Aorta (tissue), 5 donors: Measurements from ENCODE around the gene CXCL13. TPM values are rescaled to one million over a fixed set of nuclear protein-coding genes. Genes with fewer than 3 reads are reported as not detected.

ENCODE experiments used
- ATAC-seq: fragments of 200-7000 bp; cut with Tn5 transposase; one replicate; pipeline ENCODE4 v1.9.1; 2022; ENCODE audit warnings: moderate library complexity; ENCODE audit not compliant: low FRiP score
- DNase-seq, 2 donors: peaks; one replicate each; pipeline ENCODE4 v3.0.0-alpha.2; 2020
- H3K27ac ChIP-seq, 2 donors: one replicate each; pipeline ENCODE4 v1.5.1; 2013; ENCODE audit warnings: low read length in 2 of 2, mild to moderate bottlenecking in 2 of 2, moderate library complexity in 2 of 2, control low read depth in 1 of 2, inconsistent platforms in 1 of 2, low read depth in 1 of 2
- H3K27me3 ChIP-seq, 2 donors: one replicate each; pipeline ENCODE4 v1.6.1; 2013; ENCODE audit warnings: control low read depth in 1 of 2, low read length in 1 of 2, mild to moderate bottlenecking in 1 of 2, moderate library complexity in 1 of 2; ENCODE audit not compliant: insufficient read depth in 2 of 2, control insufficient read depth in 1 of 2
- H3K36me3 ChIP-seq, 2 donors: one replicate each; pipeline ENCODE4 v1.6.1; 2013; ENCODE audit warnings: control low read depth in 1 of 2, low read length in 1 of 2, mild to moderate bottlenecking in 1 of 2; ENCODE audit not compliant: insufficient read depth in 2 of 2, control insufficient read depth in 1 of 2
- H3K4me1 ChIP-seq, 2 donors: one replicate each; pipeline ENCODE4 v1.6.1; 2013; ENCODE audit warnings: low read length in 2 of 2, control low read depth in 1 of 2, mild to moderate bottlenecking in 1 of 2, moderate library complexity in 1 of 2; ENCODE audit not compliant: insufficient read depth in 2 of 2, control insufficient read depth in 1 of 2
- H3K4me3 ChIP-seq, 2 donors: one replicate each; pipeline ENCODE4 v1.5.1; 2013; ENCODE audit warnings: low read length in 2 of 2, control low read depth in 1 of 2, mild to moderate bottlenecking in 1 of 2
- H3K9me3 ChIP-seq: one replicate; pipeline ENCODE4 v1.6.1; 2013; ENCODE audit warnings: mild to moderate bottlenecking, low read length; ENCODE audit not compliant: control insufficient read depth
- WGBS, 2 donors: extraction: QIAGEN DNeasy Blood & Tissue Kit; methylation state at CpG; one replicate each; pipeline ENCODE4 v1.1.7; 2013; 5-methylcytosine and 5-hydroxymethylcytosine counted together
- intact Hi-C, 2 donors: fragments of 100-400 bp; cut with DNase I; formaldehyde crosslinking; loops; one replicate each; pipeline versions ENCODE4 v1.14.2 to v1.15.0; 2022
- polyA plus RNA-seq, 2 donors: library from polyadenylated mRNA; stranded (reverse); fragments of 200-250 nt; gene quantifications; one replicate each; pipeline ENCODE4 v1.2.3, GENCODE V29; 2013
- total RNA-seq, 2 donors: library from RNA; stranded (reverse); fragmentation: NEBNext Ultra II Directional; extraction: Animal tissue kit (Norgen Biotek cat#: 25700); gene quantifications; one replicate each; pipeline ENCODE4 v1.2.1, GENCODE V29; 2021
- donor health status: healthy with polysubstance abuse.
- donor health status: Bipolar disorder and iron deficiency.
- donor health status: DM: no; HTN: no; CAD: no.
- donor health status: DM: no; HTN: no; CAD: no.
- donor health status: DM: yes; HTN: yes; CAD: no.

Gene CXCL13
- total and polyA plus RNA-seq, 4 donors: 0.26 to 1.8 TPM; not detected in 2

DNA sequence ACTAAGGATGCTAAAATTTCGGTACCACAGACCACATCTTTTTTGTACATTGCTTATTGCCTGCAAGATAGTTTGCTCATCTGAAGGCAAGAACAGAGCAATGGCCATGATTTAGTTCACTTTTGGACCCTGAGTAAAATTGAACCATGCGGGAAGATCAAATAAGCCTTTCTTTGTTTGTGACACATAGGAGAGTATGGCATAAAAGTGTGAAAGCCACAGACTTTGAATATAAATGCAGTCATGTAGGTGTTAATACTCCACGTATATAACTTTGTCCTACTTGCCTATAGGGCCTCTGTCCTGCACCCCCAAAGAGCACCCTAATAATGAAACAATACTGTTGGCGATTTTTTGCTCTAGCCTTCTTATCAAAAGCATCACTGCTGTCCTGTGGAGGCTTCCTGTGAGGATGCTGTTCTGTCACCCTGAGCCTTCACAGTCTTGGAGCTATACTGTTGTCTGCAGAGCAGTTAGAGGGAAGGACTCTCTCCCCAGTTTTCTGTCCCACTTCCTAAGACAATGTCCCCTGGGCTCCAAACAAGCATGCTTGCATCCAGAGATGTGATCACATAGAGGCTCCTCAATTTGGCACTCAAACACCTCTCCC lies 10.2 kb upstream of the CXCL13 start:
- no peaks in the 10 kb centered on the region for H3K36me3 ChIP-seq
- H3K9me3 ChIP-seq: peaks cover 1% of the 10 kb centered on the region
- H3K27ac ChIP-seq: no peak overlapping the region
- no peaks in the 10 kb centered on the region for H3K27me3 ChIP-seq
- 72 to 79% methylated on average over 4 of the region's 4 CpGs for WGBS, 2 donors
- intact Hi-C loops: no loop called here
- ATAC-seq (no peak), DNase-seq (no peak)
- H3K4me1 ChIP-seq: no peaks in the 10 kb centered on the region
- H3K4me3 ChIP-seq: no peak overlapping the region

GRCh38 chr4:77599378-77599777 lies 6.2 kb upstream of the CXCL13 start:
- intact Hi-C loops: no loop called here
- WGBS, 2 donors: 33 to 46% methylated on average over 2 of the region's 2 CpGs
- Histone ChIP-seq H3K4me1 (no peaks in the 10 kb centered on the region), H3K27ac (no peak overlapping the region), H3K4me3 (no peak overlapping the region), H3K27me3 (no peaks in the 10 kb centered on the region), H3K9me3 (peaks cover 1% of the 10 kb centered on the region), H3K36me3 (no peaks in the 10 kb centered on the region)
- ATAC-seq (peak; percentile 54), DNase-seq (no peak)

- Histone ChIP-seq H3K4me3 (no peak overlapping the region), H3K4me1 (no peaks in the 10 kb centered on the region), H3K27me3 (no peaks in the 10 kb centered on the region), H3K36me3 (no peaks in the 10 kb centered on the region), H3K27ac (no peak overlapping the region), H3K9me3 (peaks cover 1% of the 10 kb centered on the region)
- 20 to 24% methylated on average over 6 of the region's 6 CpGs for WGBS, 2 donors
- ATAC-seq (no peak), DNase-seq (no peak)
- intact Hi-C loops: loop anchor here (1.0 to 5.0 kb wide), 2 partner anchors 213 to 215 kb away; no protein-coding TSS in a partner anchor
Measured at GRCh38 chr4:77600521-77601451, 4.8 kb upstream of the CXCL13 start.

DNA sequence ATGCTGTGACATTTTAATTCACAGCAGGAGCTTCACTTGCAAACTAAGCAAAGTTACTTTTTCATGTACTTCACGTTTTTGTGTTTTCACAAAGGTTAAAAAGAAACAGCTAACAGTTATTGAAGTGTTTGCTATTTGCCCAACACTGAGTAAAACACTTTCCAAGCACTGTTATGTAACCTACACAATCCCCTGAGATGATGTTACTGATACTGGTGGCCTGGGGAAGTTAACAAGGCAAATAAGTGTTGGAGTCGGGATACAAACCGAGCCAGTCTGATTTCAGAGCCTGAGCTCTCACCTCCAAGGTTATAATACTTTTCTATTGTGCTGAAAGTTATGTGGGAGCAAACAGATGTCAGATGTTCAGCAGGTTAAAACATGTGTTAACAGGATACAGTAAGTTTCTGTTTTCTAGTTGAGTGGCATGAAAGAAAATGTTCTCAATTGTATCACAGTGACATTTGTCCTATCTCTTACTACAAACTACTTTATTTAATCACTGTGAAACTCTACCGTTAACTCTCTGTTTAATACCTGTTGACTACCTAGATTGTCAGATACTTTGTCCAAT lies 3.9 kb upstream of the CXCL13 start:
- DNase-seq: no peak
- H3K4me1 ChIP-seq: no peaks in the 10 kb centered on the region
- no peaks in the 10 kb centered on the region for H3K27me3 ChIP-seq
- intact Hi-C loops: loop anchor here in 1 of 2 donors (5.0 kb wide), 1 partner anchor 214 kb away; no protein-coding TSS in a partner anchor
- 60 to 68% methylated on average over 4 of the region's 4 CpGs for WGBS, 2 donors
- no peak overlapping the region for H3K4me3 ChIP-seq
- ATAC-seq: no peak
- peaks cover 1% of the 10 kb centered on the region for H3K9me3 ChIP-seq
- no peak overlapping the region for H3K27ac ChIP-seq
- no peaks in the 10 kb centered on the region for H3K36me3 ChIP-seq

DNA sequence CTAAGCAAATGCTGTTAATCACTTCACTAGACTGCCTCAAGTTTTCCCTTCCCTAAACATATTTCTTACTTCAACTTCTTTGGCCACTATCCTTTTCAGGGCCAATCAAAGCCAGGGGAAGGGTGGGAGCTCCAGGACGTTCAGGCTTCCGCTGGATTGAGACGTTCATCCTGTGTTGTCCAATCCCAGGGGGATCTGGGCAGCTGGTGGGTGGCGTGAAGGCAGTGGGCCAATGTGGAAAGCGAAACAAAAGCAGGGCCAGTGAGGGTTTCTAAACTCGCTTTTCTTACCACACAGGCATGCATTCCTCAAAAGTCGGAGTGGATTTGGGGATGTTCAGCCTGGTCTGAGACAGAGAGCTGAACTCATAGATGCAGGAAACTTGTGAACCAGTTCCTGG lies 7.6 kb downstream of the CXCL13 start:
- H3K27ac ChIP-seq: no peak overlapping the region
- H3K9me3 ChIP-seq: no peaks in the 10 kb centered on the region
- no peaks in the 10 kb centered on the region for H3K27me3 ChIP-seq
- 37 to 45% methylated on average over 7 of the region's 7 CpGs for WGBS, 2 donors
- no peaks in the 10 kb centered on the region for H3K36me3 ChIP-seq
- H3K4me1 ChIP-seq: no peaks in the 10 kb centered on the region
- H3K4me3 ChIP-seq: no peak overlapping the region
- ATAC-seq (no peak), DNase-seq (no peak)
- intact Hi-C loops: loop anchor here in 1 of 2 donors (10.0 kb wide), 1 partner anchor 368 kb away; no protein-coding TSS in a partner anchor

GRCh38 chr4:77615153-77615552 lies 9.5 kb downstream of the CXCL13 start:
- no peak for ATAC-seq
- no peaks in the 10 kb centered on the region for H3K27me3 ChIP-seq
- intact Hi-C loops: loop anchor here (5.0 to 10.0 kb wide), 3 partner anchors 228 to 373 kb away; no protein-coding TSS in a partner anchor
- no peak for DNase-seq
- H3K9me3 ChIP-seq: no peaks in the 10 kb centered on the region
- no peaks in the 10 kb centered on the region for H3K4me1 ChIP-seq
- 89 to 90% methylated on average over 5 of the region's 5 CpGs for WGBS, 2 donors
- H3K27ac ChIP-seq: no peak overlapping the region
- H3K36me3 ChIP-seq: no peaks in the 10 kb centered on the region
- no peak overlapping the region for H3K4me3 ChIP-seq

DNA sequence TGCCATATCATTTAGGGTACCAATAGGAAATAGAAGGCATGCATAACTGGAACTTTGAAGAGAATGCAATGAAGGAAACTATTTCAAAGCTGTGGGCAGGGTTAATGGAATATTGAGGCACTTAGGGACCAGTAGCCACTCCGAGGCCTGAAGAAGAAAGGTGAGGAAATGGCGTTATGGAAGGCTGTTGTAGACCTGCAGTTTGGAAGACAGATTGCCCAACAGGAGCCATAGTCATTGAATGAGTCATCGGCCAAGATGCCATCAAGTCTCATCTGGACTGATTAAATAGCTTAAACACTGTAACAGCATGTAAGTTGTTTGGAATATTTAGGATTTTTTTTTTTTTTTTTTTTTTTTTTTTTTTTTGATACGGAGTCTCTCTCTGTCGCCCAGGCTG lies 11.6 kb downstream of the CXCL13 start:
- 86 to 87% methylated on average over 3 to 5 of the region's 5 CpGs for WGBS, 2 donors
- DNase-seq (no peak), ATAC-seq (no peak)
- intact Hi-C loops: loop anchor here (5.0 to 10.0 kb wide), 3 partner anchors 230 to 375 kb away; no protein-coding TSS in a partner anchor
- Histone ChIP-seq H3K4me1 (no peaks in the 10 kb centered on the region), H3K9me3 (no peaks in the 10 kb centered on the region), H3K27ac (no peak overlapping the region), H3K36me3 (no peaks in the 10 kb centered on the region), H3K27me3 (no peaks in the 10 kb centered on the region), H3K4me3 (no peak overlapping the region)

- ATAC-seq (peak; percentile 86), DNase-seq (peak in 1 of 2 donors; percentile 55)
- WGBS, 2 donors: 9 to 13% methylated on average over 12 of the region's 12 CpGs
- Histone ChIP-seq H3K27ac (no peak overlapping the region), H3K4me1 (no peaks in the 10 kb centered on the region), H3K9me3 (no peaks in the 10 kb centered on the region), H3K36me3 (no peaks in the 10 kb centered on the region), H3K4me3 (no peak overlapping the region), H3K27me3 (no peaks in the 10 kb centered on the region)
- intact Hi-C loops: loop anchor here (2.0 to 10.0 kb wide), 4 partner anchors 231 to 376 kb away; no protein-coding TSS in a partner anchor
Measured at GRCh38 chr4:77618383-77619241, 13.0 kb downstream of the CXCL13 start.
